Stimulated activated CD8-positive, alpha-beta memory T cell treated with anti-CD3 and anti-CD28 coated beads, Interleukin-15, amount 100 ng/mL, for 48 hours (primary cell): ENCODE measurements around the gene TLR5.

ENCODE experiments used
- DNase-seq, 2 donors: peaks; one replicate each; pipeline ENCODE4 v3.0.0-alpha.2; 2020; ENCODE audit warnings: low read depth in 2 of 2

The TLR5 gene

GRCh38 chr1:223109581-223110026 lies 33.4 kb downstream of the TLR5 start:
- DNase-seq, result no peak

- DNase-seq, result no peak
These were observed 36.2 kb downstream of the TLR5 start for GRCh38 chr1:223106856-223107255.

GRCh38 chr1:223105568-223105967 lies 37.5 kb downstream of the TLR5 start:
- DNase-seq, result no peak

- DNase-seq, result no peak
These were observed 40.1 kb downstream of the TLR5 start for GRCh38 chr1:223102797-223103533.

- DNase-seq, result no peak
These were observed 45.3 kb downstream of the TLR5 start for GRCh38 chr1:223097713-223098112.

- DNase-seq, result no peak
These were observed 47.2 kb downstream of the TLR5 start for GRCh38 chr1:223095870-223096269.

GRCh38 chr1:223091896-223092295 lies 51.2 kb downstream of the TLR5 start:
- DNase-seq, result no peak

- DNase-seq, result no peak
These were observed 53.8 kb downstream of the TLR5 start for GRCh38 chr1:223089250-223089649.

GRCh38 chr1:223088713-223089240 lies 54.3 kb downstream of the TLR5 start:
- DNase-seq, result no peak

- DNase-seq, result no peak
These were observed 55.5 kb downstream of the TLR5 start for GRCh38 chr1:223087291-223088255.

GRCh38 chr1:223084464-223084866 lies 58.6 kb downstream of the TLR5 start:
- no peak for DNase-seq

GRCh38 chr1:223083831-223084230 lies 59.2 kb downstream of the TLR5 start:
- DNase-seq, result no peak

GRCh38 chr1:223082914-223083313 lies 60.1 kb downstream of the TLR5 start:
- DNase-seq, result no peak

- peak; percentile 56 for DNase-seq
These were observed 61.7 kb downstream of the TLR5 start for GRCh38 chr1:223081181-223081994.

GRCh38 chr1:223079498-223079897 lies 63.5 kb downstream of the TLR5 start:
- no peak for DNase-seq

GRCh38 chr1:223077247-223077833 lies 65.7 kb downstream of the TLR5 start:
- no peak for DNase-seq

GRCh38 chr1:223076362-223076761 lies 66.7 kb downstream of the TLR5 start:
- no peak for DNase-seq

- DNase-seq, result no peak
These were observed 67.2 kb downstream of the TLR5 start for GRCh38 chr1:223075834-223076233.

- no peak for DNase-seq
These were observed 68.4 kb downstream of the TLR5 start for GRCh38 chr1:223074445-223075300.
